DMS53 treated with DMSO at 0.1 percent for 48 hours (cell line): Measurements from ENCODE around the gene SIK1.
"Not testable (repeated sequence)": the region's sequence is repeated elsewhere in the genome, so short reads cannot be mapped to it uniquely, and the experiment has no call there.

ENCODE experiments used
- DNase-seq: peaks from one replicate; lab custom pipeline; 2025; ENCODE audit not compliant: unreplicated experiment; lab: John Stamatoyannopoulos, UW

Gene SIK1

GRCh38 chr21:43426404-43427241, at the start of gene SIK1:
Gene SIK1 (minus strand): TSS chr21:43427131. CDS start chr21:43426178, 953 bp downstream.
- not testable (repeated sequence) for DNase-seq

- DNase-seq, result not testable (repeated sequence)
Observed at GRCh38 chr21:43471597-43472242, 44.8 kb upstream of the SIK1 start.

GRCh38 chr21:43469719-43470458, 43.0 kb upstream of the SIK1 start:
- not testable (repeated sequence) for DNase-seq

GRCh38 chr21:43467785-43468184, 40.9 kb upstream of the SIK1 start:
- no peak for DNase-seq

GRCh38 chr21:43465159-43465558, 38.2 kb upstream of the SIK1 start:
- DNase-seq, result not testable (repeated sequence)

GRCh38 chr21:43463498-43464261, 36.7 kb upstream of the SIK1 start:
- not testable (repeated sequence) for DNase-seq

- not testable (repeated sequence) for DNase-seq
Observed at GRCh38 chr21:43462932-43463331, 36.0 kb upstream of the SIK1 start.

- not testable (repeated sequence) for DNase-seq
Observed at GRCh38 chr21:43460475-43460874, 33.5 kb upstream of the SIK1 start.

GRCh38 chr21:43458995-43459394, 32.1 kb upstream of the SIK1 start:
- not testable (repeated sequence) for DNase-seq

GRCh38 chr21:43456616-43457314, 29.8 kb upstream of the SIK1 start:
- DNase-seq, result not testable (repeated sequence)

- DNase-seq, result not testable (repeated sequence)
Observed at GRCh38 chr21:43455717-43456116, 28.8 kb upstream of the SIK1 start.

GRCh38 chr21:43454176-43454575, 27.2 kb upstream of the SIK1 start:
- not testable (repeated sequence) for DNase-seq

- not testable (repeated sequence) for DNase-seq
Observed at GRCh38 chr21:43451850-43452249, 24.9 kb upstream of the SIK1 start.

- DNase-seq, result not testable (repeated sequence)
Observed at GRCh38 chr21:43450287-43450686, 23.4 kb upstream of the SIK1 start.

- not testable (repeated sequence) for DNase-seq
Observed at GRCh38 chr21:43447353-43447977, 20.5 kb upstream of the SIK1 start.

- not testable (repeated sequence) for DNase-seq
Observed at GRCh38 chr21:43446277-43446932, 19.5 kb upstream of the SIK1 start.

- not testable (repeated sequence) for DNase-seq
Observed at GRCh38 chr21:43444524-43444923, 17.6 kb upstream of the SIK1 start.

GRCh38 chr21:43442571-43442970, 15.6 kb upstream of the SIK1 start:
- DNase-seq, result not testable (repeated sequence)
